Measurements from ENCODE around the gene RNF25. TPM values are rescaled to one million over a fixed set of nuclear protein-coding genes. Genes with fewer than 3 reads are reported as not detected.
A peak's percentile ranks its signal among the peaks of the same experiment; 100 is the strongest.

Gene RNF25
- total RNA-seq, 4 donors from 2014 or later, result 9.5 to 23.7 (median 18.6) TPM

- DNase-seq, result peak; percentile 98 to 99 (median 99)
- H3K27me3 ChIP-seq, result no peaks in the 10 kb centered on the region
- H3K4me3 ChIP-seq, result peak within 1 kb of the TSS; percentile 63 to 80 (median 78)
- TF ChIP-seq CTCF (IDR thresholded peaks at IDR 0.05) (peak; percentile 79 to 96 (median 90)), POLR2A (IDR thresholded peaks at IDR 0.05) (peak; percentile 54 to 71)
- no peaks in the 10 kb centered on the region for H3K9me3 ChIP-seq
- no peaks in the 10 kb centered on the region for H3K36me3 ChIP-seq
- H3K4me1 ChIP-seq, result peaks cover 0 to 9% (median 4%) of the 10 kb centered on the region in 4 donors
- peak within 1 kb of the TSS; percentile 82 to 96 (median 89) for H3K27ac ChIP-seq
These were observed 39.1 kb upstream of the RNF25 start, which contains the start of gene TTLL4 for GRCh38 chr2:218710687-218711549. Gene TTLL4 (plus strand): TSS chr2:218710835. CDS start chr2:218737677, 26,842 bp downstream.

- Histone ChIP-seq H3K4me3 (peak overlapping the region; percentile 63 to 80 (median 78)), H3K4me1 (peaks cover 0 to 9% (median 4%) of the 10 kb centered on the region in 4 donors), H3K9me3 (no peaks in the 10 kb centered on the region), H3K27me3 (no peaks in the 10 kb centered on the region), H3K27ac (peak overlapping the region in 1 of 4 donors; percentile 87), H3K36me3 (no peaks in the 10 kb centered on the region)
- no peak for DNase-seq
- TF ChIP-seq CTCF (IDR thresholded peaks at IDR 0.05) (no peak), POLR2A (IDR thresholded peaks at IDR 0.05) (no peak)
These were observed 38.5 kb upstream of the RNF25 start for GRCh38 chr2:218710334-218710686.

GRCh38 chr2:218709908-218710307, 38.1 kb upstream of the RNF25 start:
- H3K27me3 ChIP-seq, result no peaks in the 10 kb centered on the region
- H3K27ac ChIP-seq, result no peak overlapping the region
- no peaks in the 10 kb centered on the region for H3K36me3 ChIP-seq
- TF ChIP-seq POLR2A (IDR thresholded peaks at IDR 0.05) (no peak), CTCF (IDR thresholded peaks at IDR 0.05) (no peak)
- H3K4me1 ChIP-seq, result peaks cover 0 to 9% (median 4%) of the 10 kb centered on the region in 4 donors
- H3K4me3 ChIP-seq, result peak overlapping the region in 1 of 4 donors; percentile 78
- H3K9me3 ChIP-seq, result no peaks in the 10 kb centered on the region
- DNase-seq, result no peak

DNA sequence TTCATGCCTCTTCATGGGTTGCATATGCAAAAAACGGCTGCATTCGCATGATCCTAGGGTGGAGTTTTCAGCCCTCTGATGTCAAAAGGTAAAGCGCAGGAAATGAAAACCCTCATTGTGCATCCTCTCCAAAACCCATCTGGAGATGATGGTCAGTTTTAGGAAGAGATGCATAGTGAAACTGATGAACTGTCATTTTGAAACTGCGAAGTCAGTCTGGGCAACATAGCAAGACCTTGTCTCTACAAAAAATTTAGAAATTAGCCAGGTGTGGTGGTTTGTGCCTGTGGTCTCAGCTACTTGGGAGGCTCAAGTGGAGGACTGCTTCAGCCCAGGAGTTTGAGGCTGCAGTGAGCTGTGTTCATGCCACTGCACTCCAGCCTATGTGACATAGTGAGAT, 36.3 kb upstream of the RNF25 start:
- TF ChIP-seq POLR2A (IDR thresholded peaks at IDR 0.05) (no peak), CTCF (IDR thresholded peaks at IDR 0.05) (no peak)
- peaks cover 0 to 9% (median 4%) of the 10 kb centered on the region in 4 donors for H3K4me1 ChIP-seq
- no peaks in the 10 kb centered on the region for H3K27me3 ChIP-seq
- no peak for DNase-seq
- no peak overlapping the region for H3K4me3 ChIP-seq
- H3K9me3 ChIP-seq, result no peaks in the 10 kb centered on the region
- H3K36me3 ChIP-seq, result no peaks in the 10 kb centered on the region
- no peak overlapping the region for H3K27ac ChIP-seq

DNA sequence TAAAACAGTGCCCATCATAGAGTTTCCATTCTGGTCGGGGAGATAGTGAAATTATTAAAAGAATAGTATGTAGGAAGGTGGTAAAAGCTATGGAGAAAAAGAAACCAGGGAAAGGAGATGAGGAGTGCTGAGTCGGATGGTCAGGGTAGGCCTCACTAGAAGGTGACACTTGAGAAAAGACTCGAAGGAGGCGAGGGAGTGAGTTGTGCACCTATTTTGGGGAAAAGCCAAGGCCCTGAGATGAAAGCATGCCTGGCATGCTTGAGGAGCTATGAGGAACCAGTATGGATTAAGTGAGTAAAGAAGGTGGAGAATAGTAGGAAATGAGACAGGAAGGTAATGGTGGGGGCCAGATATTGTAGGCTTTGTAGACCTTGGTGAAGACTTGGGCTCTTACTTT, 31.5 kb upstream of the RNF25 start:
- Histone ChIP-seq H3K27ac (no peak overlapping the region), H3K27me3 (no peaks in the 10 kb centered on the region), H3K4me3 (no peak overlapping the region), H3K36me3 (peaks cover 0 to 12% (median 0%) of the 10 kb centered on the region in 3 donors), H3K4me1 (no peaks in the 10 kb centered on the region), H3K9me3 (no peaks in the 10 kb centered on the region)
- no peak for DNase-seq
- no peak for TF ChIP-seq POLR2A (IDR thresholded peaks at IDR 0.05)
- TF ChIP-seq CTCF (IDR thresholded peaks at IDR 0.05), result no peak
